ENCODE results near the gene SERPINF2. TPM values are rescaled to one million over a fixed set of nuclear protein-coding genes. Genes with fewer than 3 reads are reported as not detected.

Gene SERPINF2
- total and polyA plus RNA-seq, 4 donors, result 13.7 to 78.9 (median 58.0) TPM

DNA sequence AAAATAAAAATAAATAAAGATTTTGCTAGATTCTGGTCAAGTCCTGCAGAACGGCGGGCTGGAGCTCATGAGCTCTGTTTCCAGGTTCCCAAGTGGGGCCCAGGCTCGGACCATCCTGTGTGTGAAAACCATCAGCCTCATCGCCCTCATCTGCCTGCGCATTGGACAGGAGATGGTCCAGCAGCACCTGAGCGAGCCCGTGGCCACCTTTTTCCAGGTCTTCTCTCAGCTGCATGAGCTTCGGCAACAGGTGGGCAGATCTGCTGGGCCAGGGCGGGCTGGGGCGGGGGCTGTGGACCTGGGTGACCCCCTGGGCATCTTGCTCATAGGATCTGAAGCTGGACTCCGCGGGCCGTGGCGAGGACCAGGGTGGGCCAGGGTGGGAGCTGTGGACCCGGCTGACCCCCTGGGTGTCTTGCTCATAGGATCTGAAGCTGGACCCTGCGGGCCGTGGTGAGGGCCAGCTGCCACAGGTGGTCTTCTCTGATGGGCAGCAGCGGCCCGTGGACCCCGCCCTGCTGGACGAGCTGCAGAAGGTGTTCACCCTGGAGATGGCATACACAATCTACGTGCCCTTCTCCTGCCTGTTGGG lies 10.3 kb upstream of the SERPINF2 start:
- H3K36me3 ChIP-seq (ENCODE audit: control insufficient read depth in 4 of 4, insufficient read depth in 4 of 4, low read length in 4 of 4), result peaks cover 0 to 64% (median 8%) of the 10 kb centered on the region in 4 donors
- TF ChIP-seq CTCF (IDR thresholded peaks at IDR 0.05; ENCODE audit: control extremely low read depth, extremely low read depth), result no peak
- H3K9me3 ChIP-seq (ENCODE audit: control insufficient read depth in 4 of 4, insufficient read depth in 3 of 4, low read length in 3 of 4), result no peaks in the 10 kb centered on the region
- no peaks in the 10 kb centered on the region for H3K27me3 ChIP-seq (ENCODE audit: control insufficient read depth in 3 of 3, insufficient read depth in 3 of 3, low read length in 2 of 3)
- H3K27ac ChIP-seq (ENCODE audit: low read depth in 1 of 2, low read length in 1 of 2), result no peak overlapping the region
- WGBS, 2 donors, result 97 to 98% methylated on average over 22 of the region's 22 CpGs
- no peak overlapping the region for H3K4me3 ChIP-seq
- no peak for DNase-seq
- ATAC-seq (ENCODE audit: insufficient read depth, low FRiP score), result no peak
- no peak overlapping the region for H3K9ac ChIP-seq (ENCODE audit: insufficient read depth in 1 of 2, low read length in 2 of 2)
- H3K4me1 ChIP-seq (ENCODE audit: control insufficient read depth in 5 of 5, insufficient read depth in 5 of 5, low read length in 5 of 5), result peaks cover 0 to 16% (median 4%) of the 10 kb centered on the region in 5 donors

DNA sequence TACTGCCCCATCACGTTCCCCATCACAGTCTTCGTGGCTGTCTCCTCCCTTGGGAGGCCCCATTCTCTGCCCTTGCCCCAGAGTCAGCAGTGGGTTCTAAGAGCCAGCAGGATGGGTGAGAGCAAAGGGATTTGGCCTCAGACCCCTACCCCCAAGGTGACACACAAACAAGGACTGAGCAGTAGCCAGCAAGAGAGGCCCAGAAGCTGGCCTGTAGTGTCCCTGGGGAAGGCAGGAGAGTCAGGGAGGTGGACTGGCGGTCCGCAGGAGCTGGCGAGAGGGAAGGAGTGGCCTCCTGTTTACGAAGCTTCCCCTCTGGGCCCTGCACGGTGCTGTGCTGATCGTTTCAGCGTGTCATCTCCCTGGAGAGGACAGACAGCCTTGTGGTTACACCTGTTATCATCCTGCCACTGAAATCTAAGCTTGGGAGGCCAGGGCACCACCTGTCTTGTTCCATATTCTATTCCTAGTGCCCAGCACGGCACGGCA lies 9.8 kb upstream of the SERPINF2 start:
- Histone ChIP-seq H3K36me3 (ENCODE audit: control insufficient read depth in 4 of 4, insufficient read depth in 4 of 4, low read length in 4 of 4) (peaks cover 0 to 64% (median 8%) of the 10 kb centered on the region in 4 donors), H3K4me1 (ENCODE audit: control insufficient read depth in 5 of 5, insufficient read depth in 5 of 5, low read length in 5 of 5) (peaks cover 0 to 16% (median 4%) of the 10 kb centered on the region in 5 donors), H3K27me3 (ENCODE audit: control insufficient read depth in 3 of 3, insufficient read depth in 3 of 3, low read length in 2 of 3) (no peaks in the 10 kb centered on the region), H3K9me3 (ENCODE audit: control insufficient read depth in 4 of 4, insufficient read depth in 3 of 4, low read length in 3 of 4) (no peaks in the 10 kb centered on the region), H3K9ac (ENCODE audit: insufficient read depth in 1 of 2, low read length in 2 of 2) (no peak overlapping the region), H3K27ac (ENCODE audit: low read depth in 1 of 2, low read length in 1 of 2) (no peak overlapping the region), H3K4me3 (no peak overlapping the region)
- 85 to 86% methylated on average over 11 of the region's 11 CpGs for WGBS, 2 donors
- ATAC-seq (ENCODE audit: insufficient read depth, low FRiP score), result no peak
- DNase-seq, result no peak
- no peak for TF ChIP-seq CTCF (IDR thresholded peaks at IDR 0.05; ENCODE audit: control extremely low read depth, extremely low read depth)

DNA sequence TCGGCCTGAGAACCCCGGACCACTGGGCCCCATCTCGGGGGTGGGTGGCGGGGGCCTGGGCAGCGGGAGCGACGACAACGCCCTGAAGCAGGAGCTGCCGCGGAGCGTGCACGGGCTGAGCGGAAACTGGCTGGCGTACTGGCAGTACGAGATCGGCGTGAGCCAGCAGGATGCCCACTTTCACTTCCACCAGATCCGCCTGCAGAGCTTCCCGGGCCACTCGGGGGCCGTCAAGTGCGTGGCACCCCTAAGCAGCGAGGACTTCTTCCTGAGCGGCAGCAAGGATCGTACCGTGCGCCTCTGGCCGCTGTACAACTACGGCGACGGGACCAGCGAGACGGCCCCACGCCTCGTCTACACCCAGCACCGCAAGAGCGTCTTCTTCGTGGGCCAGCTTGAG lies 8.9 kb upstream of the SERPINF2 start:
- Histone ChIP-seq H3K27ac (ENCODE audit: low read depth in 1 of 2, low read length in 1 of 2) (no peak overlapping the region), H3K9me3 (ENCODE audit: control insufficient read depth in 4 of 4, insufficient read depth in 3 of 4, low read length in 3 of 4) (no peaks in the 10 kb centered on the region), H3K27me3 (ENCODE audit: control insufficient read depth in 3 of 3, insufficient read depth in 3 of 3, low read length in 2 of 3) (no peaks in the 10 kb centered on the region), H3K4me1 (ENCODE audit: control insufficient read depth in 5 of 5, insufficient read depth in 5 of 5, low read length in 5 of 5) (peaks cover 0 to 16% (median 4%) of the 10 kb centered on the region in 5 donors), H3K4me3 (no peak overlapping the region), H3K36me3 (ENCODE audit: control insufficient read depth in 4 of 4, insufficient read depth in 4 of 4, low read length in 4 of 4) (peaks cover 0 to 62% (median 9%) of the 10 kb centered on the region in 4 donors), H3K9ac (ENCODE audit: insufficient read depth in 1 of 2, low read length in 2 of 2) (no peak overlapping the region)
- 95 to 97% methylated on average over 38 of the region's 38 CpGs for WGBS, 2 donors
- DNase-seq, result no peak
- no peak for ATAC-seq (ENCODE audit: insufficient read depth, low FRiP score)
- no peak for TF ChIP-seq CTCF (IDR thresholded peaks at IDR 0.05; ENCODE audit: control extremely low read depth, extremely low read depth)
